HepG2 (cell line): ENCODE data around the gene N4BP2L1. TPM values are rescaled to one million over a fixed set of nuclear protein-coding genes. Genes with fewer than 3 reads are reported as not detected.

Experiments
- CEBPB ChIP-seq: IDR thresholded peaks from 2 replicates; pipeline ENCODE4 v1.6.1; 2011; ENCODE audit warnings: low read depth, low read length, improper control_type of control experiment, borderline replicate concordance
- MTA3 ChIP-seq: sonication (generic); formaldehyde crosslinking; IDR thresholded peaks from 2 replicates; pipeline ENCODE4 v1.4.0; 2020; ENCODE audit warnings: missing genetic modification reagents
- MZF1 ChIP-seq: sonication (generic); formaldehyde crosslinking; IDR thresholded peaks from 2 replicates; pipeline ENCODE4 v1.8.1; 2023; ENCODE audit warnings: mild to moderate bottlenecking, missing genetic modification reagents, borderline replicate concordance
- RAD21 ChIP-seq: fragments of 450-650 bp; formaldehyde crosslinking; IDR thresholded peaks from 2 replicates; pipeline ENCODE4 v1.5.0; 2020; ENCODE audit warnings: mild to moderate bottlenecking
- RFX1 ChIP-seq: fragments of 450-650 bp; IDR thresholded peaks from 2 replicates; pipeline ENCODE4 v1.6.1; 2017
- SATB2 ChIP-seq: sonication (generic); formaldehyde crosslinking; IDR thresholded peaks from 2 replicates; pipeline ENCODE4 v1.5.0; 2020; ENCODE audit warnings: missing genetic modification reagents
- TMF1 ChIP-seq: sonication (generic); formaldehyde crosslinking; IDR thresholded peaks from 2 replicates; pipeline ENCODE4 v1.8.1; 2022; ENCODE audit warnings: low read depth, missing genetic modification reagents
- ZMYM4 ChIP-seq: sonication (generic); formaldehyde crosslinking; IDR thresholded peaks from 2 replicates; pipeline ENCODE4 v1.8.1; 2023; ENCODE audit warnings: mild to moderate bottlenecking, missing genetic modification reagents
- ZNF790 ChIP-seq: sonication (generic); formaldehyde crosslinking; IDR thresholded peaks from 2 replicates; pipeline ENCODE4 v1.8.0; 2022; ENCODE audit warnings: missing genetic modification reagents, mild to moderate bottlenecking, borderline replicate concordance
- ZNF878 ChIP-seq: sonication (generic); formaldehyde crosslinking; IDR thresholded peaks from 2 replicates; pipeline ENCODE4 v1.8.1; 2023; ENCODE audit warnings: mild to moderate bottlenecking, missing genetic modification reagents, moderate library complexity
- polyA plus RNA-seq, 8 experiments: library from polyadenylated mRNA; depleted of rRNA in 3 of 8; stranded (reverse) in 7 of 8; unstranded in 1 of 8; fragments of >200 nt; fragmentation: Illumina TruSeq in 4 of 8; extraction: Trizol in 4 of 8; gene quantifications; 2 replicates each; pipeline versions ENCODE4 v1.2.1 to v1.2.3, GENCODE V29; 2011 to 2016; ENCODE audit warnings: low read depth in 4 of 8, missing spikeins in 1 of 8, mixed read lengths in 1 of 8; ENCODE audit not compliant: insufficient read depth in 1 of 8
- total RNA-seq, 5 experiments: library from RNA; depleted of rRNA; stranded (reverse); fragments of >200 nt; fragmentation: Illumina TruSeq; extraction: Trizol; gene quantifications; 2 replicates each; pipeline ENCODE4 v1.2.3, GENCODE V29; 2016; ENCODE audit warnings: low read depth in 1 of 5
- TF ChIP-seq, protein P1 (sequence below): sonication (generic); formaldehyde crosslinking; IDR thresholded peaks from 2 replicates; pipeline ENCODE4 v1.8.0; 2022; ENCODE audit warnings: missing genetic modification reagents, mild to moderate bottlenecking, moderate library complexity, borderline replicate concordance
- TF ChIP-seq, protein P2 (sequence below): sonication (generic); formaldehyde crosslinking; IDR thresholded peaks from 2 replicates; pipeline ENCODE4 v1.5.0; 2020; ENCODE audit warnings: mild to moderate bottlenecking, missing genetic modification reagents, borderline replicate concordance
- TF ChIP-seq, protein P3 (sequence below), 2 experiments: fragments of 450-650 bp in 1 of 2; sonication (generic) in 1 of 2; formaldehyde crosslinking in 1 of 2; IDR thresholded peaks; 2 replicates each; pipeline versions ENCODE4 v1.6.1 to v1.8.0; 2016 to 2022; ENCODE audit warnings: antibody characterized with exemption in 1 of 2, mild to moderate bottlenecking in 1 of 2, missing genetic modification reagents in 1 of 2

N4BP2L1 gene
- total and polyA plus RNA-seq, 2 of the 13 experiments (the other 11 are each of a cell fraction or from before 2014, with no cell fraction given): 13.2 to 34.5 TPM

DNA sequence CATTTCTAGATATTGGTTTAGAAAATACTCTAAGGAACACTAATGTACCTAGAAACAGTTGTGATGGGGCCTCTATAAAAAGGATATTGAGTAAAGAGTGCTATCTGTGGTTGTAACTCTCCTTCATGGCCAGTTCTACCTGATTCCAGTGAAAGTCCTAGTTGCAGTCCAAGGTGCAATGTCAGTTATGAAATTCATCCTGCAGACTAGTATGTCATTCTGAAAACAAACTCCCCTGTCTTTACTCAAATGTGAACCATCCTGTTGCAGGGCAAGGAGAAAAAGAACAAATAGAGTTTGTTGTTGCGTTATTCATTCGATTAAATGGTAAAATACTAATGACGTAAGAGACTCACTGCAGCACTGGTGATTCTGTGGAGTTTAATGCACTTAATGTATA lies 18.3 kb upstream of the N4BP2L1 start (continued):
- TF ChIP-seq RFX1 (no peak), SATB2 (CRISPR knock-in tag) (no peak), RAD21 (no peak), TMF1 (CRISPR knock-in tag) (no peak), MTA3 (CRISPR knock-in tag) (no peak), MZF1 (CRISPR knock-in tag) (no peak), CEBPB (peak; percentile 65), ZMYM4 (CRISPR knock-in tag) (peak; percentile 55; the same call in 1 of the 2 replicates), ZNF790 (no peak), ZNF878 (CRISPR knock-in tag) (no peak)
- TF ChIP-seq, protein P1, sequence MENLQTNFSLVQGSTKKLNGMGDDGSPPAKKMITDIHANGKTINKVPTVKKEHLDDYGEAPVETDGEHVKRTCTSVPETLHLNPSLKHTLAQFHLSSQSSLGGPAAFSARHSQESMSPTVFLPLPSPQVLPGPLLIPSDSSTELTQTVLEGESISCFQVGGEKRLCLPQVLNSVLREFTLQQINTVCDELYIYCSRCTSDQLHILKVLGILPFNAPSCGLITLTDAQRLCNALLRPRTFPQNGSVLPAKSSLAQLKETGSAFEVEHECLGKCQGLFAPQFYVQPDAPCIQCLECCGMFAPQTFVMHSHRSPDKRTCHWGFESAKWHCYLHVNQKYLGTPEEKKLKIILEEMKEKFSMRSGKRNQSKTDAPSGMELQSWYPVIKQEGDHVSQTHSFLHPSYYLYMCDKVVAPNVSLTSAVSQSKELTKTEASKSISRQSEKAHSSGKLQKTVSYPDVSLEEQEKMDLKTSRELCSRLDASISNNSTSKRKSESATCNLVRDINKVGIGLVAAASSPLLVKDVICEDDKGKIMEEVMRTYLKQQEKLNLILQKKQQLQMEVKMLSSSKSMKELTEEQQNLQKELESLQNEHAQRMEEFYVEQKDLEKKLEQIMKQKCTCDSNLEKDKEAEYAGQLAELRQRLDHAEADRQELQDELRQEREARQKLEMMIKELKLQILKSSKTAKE (CRISPR knock-in tag): peak; percentile 30; the same call in 1 of the 2 replicates
- TF ChIP-seq, protein P2, sequence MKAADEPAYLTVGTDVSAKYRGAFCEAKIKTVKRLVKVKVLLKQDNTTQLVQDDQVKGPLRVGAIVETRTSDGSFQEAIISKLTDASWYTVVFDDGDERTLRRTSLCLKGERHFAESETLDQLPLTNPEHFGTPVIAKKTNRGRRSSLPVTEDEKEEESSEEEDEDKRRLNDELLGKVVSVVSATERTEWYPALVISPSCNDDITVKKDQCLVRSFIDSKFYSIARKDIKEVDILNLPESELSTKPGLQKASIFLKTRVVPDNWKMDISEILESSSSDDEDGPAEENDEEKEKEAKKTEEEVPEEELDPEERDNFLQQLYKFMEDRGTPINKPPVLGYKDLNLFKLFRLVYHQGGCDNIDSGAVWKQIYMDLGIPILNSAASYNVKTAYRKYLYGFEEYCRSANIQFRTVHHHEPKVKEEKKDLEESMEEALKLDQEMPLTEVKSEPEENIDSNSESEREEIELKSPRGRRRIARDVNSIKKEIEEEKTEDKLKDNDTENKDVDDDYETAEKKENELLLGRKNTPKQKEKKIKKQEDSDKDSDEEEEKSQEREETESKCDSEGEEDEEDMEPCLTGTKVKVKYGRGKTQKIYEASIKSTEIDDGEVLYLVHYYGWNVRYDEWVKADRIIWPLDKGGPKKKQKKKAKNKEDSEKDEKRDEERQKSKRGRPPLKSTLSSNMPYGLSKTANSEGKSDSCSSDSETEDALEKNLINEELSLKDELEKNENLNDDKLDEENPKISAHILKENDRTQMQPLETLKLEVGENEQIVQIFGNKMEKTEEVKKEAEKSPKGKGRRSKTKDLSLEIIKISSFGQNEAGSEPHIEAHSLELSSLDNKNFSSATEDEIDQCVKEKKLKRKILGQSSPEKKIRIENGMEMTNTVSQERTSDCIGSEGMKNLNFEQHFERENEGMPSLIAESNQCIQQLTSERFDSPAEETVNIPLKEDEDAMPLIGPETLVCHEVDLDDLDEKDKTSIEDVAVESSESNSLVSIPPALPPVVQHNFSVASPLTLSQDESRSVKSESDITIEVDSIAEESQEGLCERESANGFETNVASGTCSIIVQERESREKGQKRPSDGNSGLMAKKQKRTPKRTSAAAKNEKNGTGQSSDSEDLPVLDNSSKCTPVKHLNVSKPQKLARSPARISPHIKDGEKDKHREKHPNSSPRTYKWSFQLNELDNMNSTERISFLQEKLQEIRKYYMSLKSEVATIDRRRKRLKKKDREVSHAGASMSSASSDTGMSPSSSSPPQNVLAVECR (CRISPR knock-in tag): no peak
- TF ChIP-seq, protein P3, sequence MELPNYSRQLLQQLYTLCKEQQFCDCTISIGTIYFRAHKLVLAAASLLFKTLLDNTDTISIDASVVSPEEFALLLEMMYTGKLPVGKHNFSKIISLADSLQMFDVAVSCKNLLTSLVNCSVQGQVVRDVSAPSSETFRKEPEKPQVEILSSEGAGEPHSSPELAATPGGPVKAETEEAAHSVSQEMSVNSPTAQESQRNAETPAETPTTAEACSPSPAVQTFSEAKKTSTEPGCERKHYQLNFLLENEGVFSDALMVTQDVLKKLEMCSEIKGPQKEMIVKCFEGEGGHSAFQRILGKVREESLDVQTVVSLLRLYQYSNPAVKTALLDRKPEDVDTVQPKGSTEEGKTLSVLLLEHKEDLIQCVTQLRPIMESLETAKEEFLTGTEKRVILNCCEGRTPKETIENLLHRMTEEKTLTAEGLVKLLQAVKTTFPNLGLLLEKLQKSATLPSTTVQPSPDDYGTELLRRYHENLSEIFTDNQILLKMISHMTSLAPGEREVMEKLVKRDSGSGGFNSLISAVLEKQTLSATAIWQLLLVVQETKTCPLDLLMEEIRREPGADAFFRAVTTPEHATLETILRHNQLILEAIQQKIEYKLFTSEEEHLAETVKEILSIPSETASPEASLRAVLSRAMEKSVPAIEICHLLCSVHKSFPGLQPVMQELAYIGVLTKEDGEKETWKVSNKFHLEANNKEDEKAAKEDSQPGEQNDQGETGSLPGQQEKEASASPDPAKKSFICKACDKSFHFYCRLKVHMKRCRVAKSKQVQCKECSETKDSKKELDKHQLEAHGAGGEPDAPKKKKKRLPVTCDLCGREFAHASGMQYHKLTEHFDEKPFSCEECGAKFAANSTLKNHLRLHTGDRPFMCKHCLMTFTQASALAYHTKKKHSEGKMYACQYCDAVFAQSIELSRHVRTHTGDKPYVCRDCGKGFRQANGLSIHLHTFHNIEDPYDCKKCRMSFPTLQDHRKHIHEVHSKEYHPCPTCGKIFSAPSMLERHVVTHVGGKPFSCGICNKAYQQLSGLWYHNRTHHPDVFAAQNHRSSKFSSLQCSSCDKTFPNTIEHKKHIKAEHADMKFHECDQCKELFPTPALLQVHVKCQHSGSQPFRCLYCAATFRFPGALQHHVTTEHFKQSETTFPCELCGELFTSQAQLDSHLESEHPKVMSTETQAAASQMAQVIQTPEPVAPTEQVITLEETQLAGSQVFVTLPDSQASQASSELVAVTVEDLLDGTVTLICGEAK (IDR thresholded peaks at IDR 0.05): no peak
- TF ChIP-seq, protein P3 (CRISPR knock-in tag; IDR thresholded peaks at IDR 0.05): no peak
